Natural killer cell (primary cell): Measurements from ENCODE around the gene FAM83B. TPM values are rescaled to one million over a fixed set of nuclear protein-coding genes. Genes with fewer than 3 reads are reported as not detected.

ENCODE experiments used
- ATAC-seq, 3 donors: fragments of 150-1000 bp in 2 of 3; fragments of 200-7000 bp in 1 of 3; cut with Tn5 transposase; 1 replicate in 1 of 3; 2 replicates in 2 of 3; pipeline ENCODE4 v1.10.0; 2021; ENCODE audit warnings: mild to moderate bottlenecking in 2 of 3, moderate library complexity in 2 of 3
- DNase-seq, 2 donors: peaks; one replicate each; pipeline versions ENCODE4 v3.0.0 to v3.0.0-alpha.2; 2013 to 2021; ENCODE audit warnings: mixed read lengths in 1 of 2
- H3K27ac ChIP-seq: one replicate; pipeline ENCODE4 v1.5.1; 2013; ENCODE audit warnings: mild to moderate bottlenecking, low read length
- H3K27me3 ChIP-seq: one replicate; pipeline ENCODE4 v1.6.1; 2013; ENCODE audit warnings: low read length; ENCODE audit not compliant: control insufficient read depth, insufficient read depth
- H3K36me3 ChIP-seq: one replicate; pipeline ENCODE4 v1.6.1; 2013; ENCODE audit warnings: low read length; ENCODE audit not compliant: control insufficient read depth, insufficient read depth
- H3K4me1 ChIP-seq: one replicate; pipeline ENCODE4 v1.6.1; 2013; ENCODE audit warnings: low read length; ENCODE audit not compliant: control insufficient read depth, insufficient read depth
- H3K4me3 ChIP-seq: one replicate; pipeline ENCODE4 v1.5.1; 2013; ENCODE audit warnings: low read length
- H3K9me3 ChIP-seq: one replicate; pipeline ENCODE4 v1.6.1; 2013; ENCODE audit warnings: low read length; ENCODE audit not compliant: control insufficient read depth, insufficient read depth
- H3K27ac Mint-ChIP-seq, 2 donors: one replicate each; pipeline ENCODE4 v1.8.0; 2022; ENCODE audit warnings: mild to moderate bottlenecking in 2 of 2, mixed read lengths in 2 of 2, moderate library complexity in 1 of 2
- H3K27me3 Mint-ChIP-seq, 2 donors: one replicate each; pipeline ENCODE4 v1.8.0; 2022; ENCODE audit warnings: low read depth in 2 of 2, mixed read lengths in 2 of 2
- H3K36me3 Mint-ChIP-seq: one replicate; pipeline ENCODE4 v1.8.0; 2022; ENCODE audit warnings: mixed read lengths
- H3K4me1 Mint-ChIP-seq, 2 donors: one replicate each; pipeline ENCODE4 v1.8.0; 2022; ENCODE audit warnings: mixed read lengths in 2 of 2
- H3K4me3 Mint-ChIP-seq: one replicate; pipeline ENCODE4 v1.8.0; 2022; ENCODE audit warnings: mild to moderate bottlenecking, moderate library complexity, mixed read lengths
- H3K9me3 Mint-ChIP-seq, 2 donors: one replicate each; pipeline ENCODE4 v1.8.0; 2022; ENCODE audit warnings: mixed read lengths in 2 of 2
- CTCF ChIP-seq: fragments of 200-600 bp; IDR thresholded peaks from one replicate; pipeline ENCODE4 v1.8.0; 2022; ENCODE audit warnings: antibody characterized with exemption
- WGBS: methylation state at CpG from one replicate; pipeline ENCODE4 v1.1.7; 2013; ENCODE audit warnings: missing lambda C conversion rate; ENCODE audit not compliant: insufficient coverage; 5-methylcytosine and 5-hydroxymethylcytosine counted together
- intact Hi-C: fragments of 100-400 bp; cut with micrococcal nuclease; formaldehyde crosslinking; loops from one replicate; pipeline ENCODE4 v1.14.2; 2022
- total RNA-seq, 4 donors: library from RNA; stranded (reverse); fragments of 120-200 nt in 1 of 4; gene quantifications; one replicate each; pipeline versions ENCODE4 v1.2.3 to v1.2.4, GENCODE V29; 2013 to 2022

Gene FAM83B
- total RNA-seq, 3 donors from 2014 or later (not counting 1 experiment from before 2014, with no cell fraction given) = not detected

- Mint-ChIP-seq H3K9me3 (peaks cover 5 to 13% of the 10 kb centered on the region in 2 donors), H3K4me1 (no peaks in the 10 kb centered on the region), H3K27me3 (peaks cover 0 to 15% of the 10 kb centered on the region in 2 donors), H3K36me3 (no peaks in the 10 kb centered on the region), H3K27ac (no peak overlapping the region), H3K4me3 (no peak overlapping the region)
- intact Hi-C loops = no loop called here
- DNase-seq = no peak
- 39% methylated on average over 2 of the region's 2 CpGs for WGBS
- no peaks in the 10 kb centered on the region for H3K36me3 ChIP-seq
- no peaks in the 10 kb centered on the region for H3K27me3 ChIP-seq
- H3K4me3 ChIP-seq = no peak overlapping the region
- no peak for ATAC-seq
- no peaks in the 10 kb centered on the region for H3K4me1 ChIP-seq
- no peak for TF ChIP-seq CTCF
- no peaks in the 10 kb centered on the region for H3K9me3 ChIP-seq
- no peak overlapping the region for H3K27ac ChIP-seq
Measured at GRCh38 chr6:54827010-54827409, 19.6 kb upstream of the FAM83B start.

GRCh38 chr6:54830216-54830615 lies 16.4 kb upstream of the FAM83B start:
- H3K36me3 ChIP-seq = no peaks in the 10 kb centered on the region
- H3K27me3 ChIP-seq = no peaks in the 10 kb centered on the region
- ATAC-seq (no peak), DNase-seq (no peak)
- Mint-ChIP-seq H3K27me3 (peaks cover 0 to 14% of the 10 kb centered on the region in 2 donors), H3K9me3 (peaks cover 0 to 10% of the 10 kb centered on the region in 2 donors), H3K4me3 (no peak overlapping the region), H3K4me1 (no peaks in the 10 kb centered on the region), H3K36me3 (no peaks in the 10 kb centered on the region), H3K27ac (no peak overlapping the region)
- H3K4me1 ChIP-seq = no peaks in the 10 kb centered on the region
- WGBS = 50% methylated on average over 1 of the region's 1 CpG
- no peaks in the 10 kb centered on the region for H3K9me3 ChIP-seq
- no peak overlapping the region for H3K27ac ChIP-seq
- TF ChIP-seq CTCF = no peak
- intact Hi-C loops = no loop called here
- H3K4me3 ChIP-seq = no peak overlapping the region

- Mint-ChIP-seq H3K27ac (no peak overlapping the region), H3K36me3 (no peaks in the 10 kb centered on the region), H3K4me1 (no peaks in the 10 kb centered on the region), H3K9me3 (peaks cover 2 to 3% of the 10 kb centered on the region in 2 donors), H3K27me3 (peaks cover 0 to 4% of the 10 kb centered on the region in 2 donors), H3K4me3 (no peak overlapping the region)
- WGBS = no CpG with 5 or more reads among the region's 1 CpG
- ATAC-seq = no peak
- Histone ChIP-seq H3K4me3 (no peak overlapping the region), H3K9me3 (no peaks in the 10 kb centered on the region), H3K4me1 (no peaks in the 10 kb centered on the region), H3K36me3 (no peaks in the 10 kb centered on the region), H3K27ac (no peak overlapping the region), H3K27me3 (no peaks in the 10 kb centered on the region)
- no peak for TF ChIP-seq CTCF
- intact Hi-C loops = no loop called here
- no peak for DNase-seq
Measured at GRCh38 chr6:54835176-54835575, 11.4 kb upstream of the FAM83B start.
